Measurements from ENCODE around the gene MAGOHB. TPM values are rescaled to one million over a fixed set of nuclear protein-coding genes. Genes with fewer than 3 reads are reported as not detected.

The MAGOHB gene
- total and polyA plus RNA-seq, 2 of the 4 experiments (the other 2 are of a cell fraction), result 6.3 to 20.3 TPM

- Histone ChIP-seq H4K5ac (ENCODE audit: low read depth, low read length) (no peak overlapping the region), H2BK20ac (ENCODE audit: low read depth, low read length) (no peak overlapping the region), H2BK120ac (ENCODE audit: low read depth, low read length) (no peak overlapping the region), H3K56ac (ENCODE audit: extremely low read depth, insufficient read depth, low read length) (no peak overlapping the region), H2BK15ac (ENCODE audit: low read depth, low read length) (no peak overlapping the region), H4K8ac (ENCODE audit: low read depth in 2 of 2, low read length in 2 of 2) (no peak overlapping the region), H3K9me1 (ENCODE audit: insufficient read depth, low read length) (no peaks in the 10 kb centered on the region), H2AFZ (replicated peaks; ENCODE audit: low read length, poor library complexity) (no peak overlapping the region), H3K18ac (ENCODE audit: low read depth, low read length) (no peak overlapping the region), H3K4me1 (ENCODE audit: control insufficient read depth, insufficient read depth, low read length) (no peaks in the 10 kb centered on the region), H3K36me3 (ENCODE audit: control insufficient read depth, insufficient read depth, low read length) (no peaks in the 10 kb centered on the region), H3K23ac (ENCODE audit: low read depth, low read length) (no peak overlapping the region), H3K9me3 (ENCODE audit: control insufficient read depth, insufficient read depth, low read length) (peaks cover 3% of the 10 kb centered on the region), H3K14ac (replicated peaks; ENCODE audit: low read depth, low read length) (no peak overlapping the region), H4K20me1 (ENCODE audit: insufficient read depth, low read length) (no peaks in the 10 kb centered on the region), H3K27me3 (ENCODE audit: control insufficient read depth, insufficient read depth, low read length) (peaks cover 4% of the 10 kb centered on the region), H2AK9ac (replicated peaks; ENCODE audit: low read depth, low read length, poor library complexity) (no peak overlapping the region), H3K9ac (ENCODE audit: low read depth, low read length) (no peak overlapping the region), H3K4ac (ENCODE audit: low read depth, low read length) (no peak overlapping the region), H3K79me1 (ENCODE audit: low read depth in 1 of 2, low read length in 2 of 2) (no peaks in the 10 kb centered on the region), H4K91ac (ENCODE audit: insufficient read depth, low read depth, low read length) (no peak overlapping the region), H2AK5ac (ENCODE audit: low read depth, low read length) (no peak overlapping the region), H3K4me2 (ENCODE audit: low read depth, low read length) (no peak overlapping the region), H2BK5ac (ENCODE audit: low read depth, low read length, poor library complexity, severe bottlenecking) (no peak overlapping the region), H3K27ac (ENCODE audit: insufficient read depth, low read length) (no peak overlapping the region), H3K4me3 (ENCODE audit: insufficient read depth, low read depth, low read length) (no peak overlapping the region)
- dilution Hi-C loops (cut with HindIII; ENCODE audit: low sequenced_read_pairs, unreplicated experiment), result no loop called here
- ChIA-PET CTCF (no interaction called here), POLR2A (ENCODE audit: unreplicated experiment) (no interaction called here)
- TF ChIP-seq NFE2L2 (IDR thresholded peaks at IDR 0.05; ENCODE audit: low read depth, low read length) (no peak), SMC3 (IDR thresholded peaks at IDR 0.05; ENCODE audit: low read depth, low read length) (no peak), MAFK (IDR thresholded peaks at IDR 0.05; ENCODE audit: low read depth, low read length) (no peak), CEBPB (IDR thresholded peaks at IDR 0.05; ENCODE audit: low read depth, low read length) (no peak), MAZ (IDR thresholded peaks at IDR 0.05; ENCODE audit: borderline replicate concordance, low read depth, low read length) (no peak), RFX5 (IDR thresholded peaks at IDR 0.05; ENCODE audit: low read depth, low read length) (no peak)
- ATAC-seq (ENCODE audit: low read depth) (peak; percentile 66), DNase-seq (peak; percentile 47)
- no CpG with 5 or more reads among the region's 3 CpGs for WGBS, 2 experiments (ENCODE audit: extremely low coverage in 2 of 2, insufficient read length in 1 of 2)
- in situ Hi-C loops (cut with MboI; ENCODE audit: low sequenced_read_pairs), result no loop called here
- no TSS peak for BruUV-seq (replicated peaks)
- intact Hi-C loops (cut with micrococcal nuclease), result no loop called here
Observed at GRCh38 chr12:10661338-10661737, 47.9 kb upstream of the MAGOHB start.
